GM19455 (cell line): Measurements from ENCODE around the gene SLC19A1.

ENCODE experiments used
- ATAC-seq: cut with Tn5 transposase; IDR thresholded peaks from one replicate; pipeline ENCODE4 v1.9.1; 2021; ENCODE audit not compliant: unreplicated experiment

Gene SLC19A1

GRCh38 chr21:45482899-45483821, 59.1 kb downstream of the SLC19A1 start:
- ATAC-seq, result no peak

- ATAC-seq, result no peak
These were observed 60.0 kb downstream of the SLC19A1 start for GRCh38 chr21:45481977-45482898.

GRCh38 chr21:45481566-45481965, 60.7 kb downstream of the SLC19A1 start:
- no peak for ATAC-seq

GRCh38 chr21:45480701-45481500, 61.3 kb downstream of the SLC19A1 start:
- ATAC-seq, result no peak

GRCh38 chr21:45479691-45480675, 62.3 kb downstream of the SLC19A1 start:
- ATAC-seq, result no peak

- ATAC-seq, result no peak
These were observed 63.2 kb downstream of the SLC19A1 start for GRCh38 chr21:45478816-45479669.

GRCh38 chr21:45478115-45478801, 64.0 kb downstream of the SLC19A1 start:
- ATAC-seq, result no peak

- no peak for ATAC-seq
These were observed 64.8 kb downstream of the SLC19A1 start for GRCh38 chr21:45477176-45478114.

GRCh38 chr21:45476582-45476981, 65.7 kb downstream of the SLC19A1 start:
- no peak for ATAC-seq

- ATAC-seq, result no peak
These were observed 66.3 kb downstream of the SLC19A1 start for GRCh38 chr21:45475797-45476570.

GRCh38 chr21:45475004-45475685, 67.1 kb downstream of the SLC19A1 start:
- ATAC-seq, result no peak

GRCh38 chr21:45474323-45474950, 67.8 kb downstream of the SLC19A1 start:
- ATAC-seq, result no peak

- ATAC-seq, result no peak
These were observed 68.5 kb downstream of the SLC19A1 start for GRCh38 chr21:45473496-45474322.
